Nephron progenitor cell (in vitro differentiated cells): ENCODE results near the gene ANGPTL3.
"Not testable (repeated sequence)": the region's sequence is repeated elsewhere in the genome, so short reads cannot be mapped to it uniquely, and the experiment has no call there.

ENCODE experiments used
- DNase-seq: peaks from one replicate; pipeline ENCODE4 v3.0.0; 2021
- H3K27ac Mint-ChIP-seq: 2 replicates; pipeline ENCODE4 v1.8.0; 2021; ENCODE audit warnings: mild to moderate bottlenecking, moderate library complexity, mixed read lengths
- H3K27me3 Mint-ChIP-seq: 2 replicates; pipeline ENCODE4 v1.8.0; 2021; ENCODE audit warnings: mild to moderate bottlenecking, low read depth, mixed read lengths; ENCODE audit not compliant: poor library complexity
- H3K36me3 Mint-ChIP-seq: 2 replicates; pipeline ENCODE4 v1.8.0; 2021; ENCODE audit warnings: low read depth, mixed read lengths
- H3K4me1 Mint-ChIP-seq: 2 replicates; pipeline ENCODE4 v1.8.0; 2021; ENCODE audit warnings: mixed read lengths
- H3K4me3 Mint-ChIP-seq: 2 replicates; pipeline ENCODE4 v1.8.0; 2021; ENCODE audit warnings: mild to moderate bottlenecking, moderate library complexity, mixed read lengths
- H3K9me3 Mint-ChIP-seq: 2 replicates; pipeline ENCODE4 v1.8.0; 2021; ENCODE audit warnings: mild to moderate bottlenecking, moderate library complexity, mixed read lengths
- TF ChIP-seq, protein P1 (sequence below): fragments of 200-600 bp; sonication (generic); IDR thresholded peaks from 2 replicates; pipeline ENCODE4 v1.5.0; 2021; ENCODE audit warnings: antibody characterized with exemption

Gene ANGPTL3, protein sequence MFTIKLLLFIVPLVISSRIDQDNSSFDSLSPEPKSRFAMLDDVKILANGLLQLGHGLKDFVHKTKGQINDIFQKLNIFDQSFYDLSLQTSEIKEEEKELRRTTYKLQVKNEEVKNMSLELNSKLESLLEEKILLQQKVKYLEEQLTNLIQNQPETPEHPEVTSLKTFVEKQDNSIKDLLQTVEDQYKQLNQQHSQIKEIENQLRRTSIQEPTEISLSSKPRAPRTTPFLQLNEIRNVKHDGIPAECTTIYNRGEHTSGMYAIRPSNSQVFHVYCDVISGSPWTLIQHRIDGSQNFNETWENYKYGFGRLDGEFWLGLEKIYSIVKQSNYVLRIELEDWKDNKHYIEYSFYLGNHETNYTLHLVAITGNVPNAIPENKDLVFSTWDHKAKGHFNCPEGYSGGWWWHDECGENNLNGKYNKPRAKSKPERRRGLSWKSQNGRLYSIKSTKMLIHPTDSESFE

GRCh38 chr1:62597281-62597680 is at the start of gene ANGPTL3:
ANGPTL3 (plus strand) TSS chr1:62597520; CDS start chr1:62597567, 47 bp downstream.
- H3K9me3 Mint-ChIP-seq = no peaks in the 10 kb centered on the region
- H3K4me3 Mint-ChIP-seq = no peak within 1 kb of the TSS

DNA sequence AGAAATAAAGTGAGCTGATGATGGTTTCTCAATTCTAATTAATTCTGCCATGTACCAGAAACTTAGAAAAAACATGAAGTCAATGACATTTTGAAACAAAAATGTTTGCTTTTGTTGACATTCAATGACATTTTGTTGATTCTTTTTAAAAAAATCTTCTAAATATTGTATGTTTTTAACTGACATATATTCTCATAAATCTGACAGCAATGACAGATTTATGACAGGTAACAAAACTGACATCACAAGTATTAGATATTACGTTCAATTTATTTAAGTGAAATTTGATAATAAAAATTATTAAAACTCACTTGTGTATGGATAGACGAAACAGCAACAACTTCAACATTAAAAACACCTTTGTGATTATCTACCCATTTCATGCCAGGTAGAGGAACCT is 36.0 kb upstream of the ANGPTL3 start:
- TF ChIP-seq, protein P1, sequence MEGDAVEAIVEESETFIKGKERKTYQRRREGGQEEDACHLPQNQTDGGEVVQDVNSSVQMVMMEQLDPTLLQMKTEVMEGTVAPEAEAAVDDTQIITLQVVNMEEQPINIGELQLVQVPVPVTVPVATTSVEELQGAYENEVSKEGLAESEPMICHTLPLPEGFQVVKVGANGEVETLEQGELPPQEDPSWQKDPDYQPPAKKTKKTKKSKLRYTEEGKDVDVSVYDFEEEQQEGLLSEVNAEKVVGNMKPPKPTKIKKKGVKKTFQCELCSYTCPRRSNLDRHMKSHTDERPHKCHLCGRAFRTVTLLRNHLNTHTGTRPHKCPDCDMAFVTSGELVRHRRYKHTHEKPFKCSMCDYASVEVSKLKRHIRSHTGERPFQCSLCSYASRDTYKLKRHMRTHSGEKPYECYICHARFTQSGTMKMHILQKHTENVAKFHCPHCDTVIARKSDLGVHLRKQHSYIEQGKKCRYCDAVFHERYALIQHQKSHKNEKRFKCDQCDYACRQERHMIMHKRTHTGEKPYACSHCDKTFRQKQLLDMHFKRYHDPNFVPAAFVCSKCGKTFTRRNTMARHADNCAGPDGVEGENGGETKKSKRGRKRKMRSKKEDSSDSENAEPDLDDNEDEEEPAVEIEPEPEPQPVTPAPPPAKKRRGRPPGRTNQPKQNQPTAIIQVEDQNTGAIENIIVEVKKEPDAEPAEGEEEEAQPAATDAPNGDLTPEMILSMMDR = no peak
- Mint-ChIP-seq H3K27ac (no peak overlapping the region), H3K27me3 (no peaks in the 10 kb centered on the region), H3K4me3 (no peak overlapping the region), H3K9me3 (peaks cover 21% of the 10 kb centered on the region), H3K36me3 (peaks cover 62% of the 10 kb centered on the region), H3K4me1 (no peaks in the 10 kb centered on the region)
- DNase-seq = no peak

More at GRCh38 chr1:62597281-62597680, at the start of gene ANGPTL3:
- no peak for DNase-seq
- TF ChIP-seq, protein P1 = no peak
- Mint-ChIP-seq H3K4me1 (no peaks in the 10 kb centered on the region), H3K27me3 (no peaks in the 10 kb centered on the region), H3K36me3 (peaks cover 5% of the 10 kb centered on the region), H3K27ac (no peak within 1 kb of the TSS)

DNA sequence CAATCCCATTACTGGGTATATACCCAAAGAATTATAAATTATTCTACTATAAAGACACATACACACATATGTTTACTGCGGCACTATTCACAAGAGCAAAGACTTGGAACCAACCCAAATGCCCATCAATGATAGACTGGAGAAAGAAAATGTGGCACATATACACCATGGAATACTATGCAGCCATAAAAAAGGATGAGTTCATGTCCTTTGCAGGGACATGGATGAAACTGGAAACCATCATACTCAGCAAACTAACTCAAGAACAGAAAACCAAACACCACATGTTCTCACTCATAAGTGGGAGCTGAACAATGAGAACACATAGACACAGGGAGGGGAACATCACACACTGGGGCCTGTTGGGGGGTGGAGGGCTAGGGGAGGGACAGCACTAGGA is 30.1 kb upstream of the ANGPTL3 start:
- H3K36me3 Mint-ChIP-seq = peaks cover 96% of the 10 kb centered on the region
- H3K27ac Mint-ChIP-seq, H3K4me1 Mint-ChIP-seq, DNase-seq, H3K27me3 Mint-ChIP-seq, H3K4me3 Mint-ChIP-seq: not testable (repeated sequence)
- peaks cover 69% of the 10 kb centered on the region for H3K9me3 Mint-ChIP-seq

- Mint-ChIP-seq H3K9me3 (peaks cover 77% of the 10 kb centered on the region), H3K36me3 (peaks cover 100% of the 10 kb centered on the region)
- not testable (repeated sequence) for H3K4me1 Mint-ChIP-seq, DNase-seq, H3K4me3 Mint-ChIP-seq, H3K27ac Mint-ChIP-seq, H3K27me3 Mint-ChIP-seq
Observed at GRCh38 chr1:62567926-62568325, 29.4 kb upstream of the ANGPTL3 start.

- H3K27me3 Mint-ChIP-seq, H3K4me1 Mint-ChIP-seq, DNase-seq, H3K27ac Mint-ChIP-seq, H3K4me3 Mint-ChIP-seq: not testable (repeated sequence)
- H3K9me3 Mint-ChIP-seq = peaks cover 56% of the 10 kb centered on the region
- peaks cover 92% of the 10 kb centered on the region for H3K36me3 Mint-ChIP-seq
Observed at GRCh38 chr1:62571517-62571916, 25.8 kb upstream of the ANGPTL3 start.

DNA sequence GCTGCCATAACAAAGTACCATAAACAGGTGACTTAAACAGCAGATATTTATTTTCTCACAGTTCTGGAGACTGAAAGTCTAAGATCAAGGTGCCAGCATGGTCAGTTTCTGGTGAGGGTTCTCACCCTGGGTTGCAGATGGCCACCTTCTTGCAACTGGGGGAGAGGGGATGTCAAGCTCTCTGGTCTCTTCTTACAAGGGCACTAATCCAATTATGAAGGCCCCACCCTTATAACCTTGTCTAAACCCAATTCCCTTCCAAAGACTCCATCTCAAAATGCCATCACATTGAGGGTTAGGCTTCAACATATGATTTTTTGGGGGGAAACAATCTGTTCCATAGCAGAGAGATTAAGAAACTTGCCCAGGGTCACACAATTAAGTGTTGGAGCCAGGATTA is 24.8 kb upstream of the ANGPTL3 start:
- peaks cover 82% of the 10 kb centered on the region for H3K36me3 Mint-ChIP-seq
- peaks cover 46% of the 10 kb centered on the region for H3K9me3 Mint-ChIP-seq
- H3K4me1 Mint-ChIP-seq = no peaks in the 10 kb centered on the region
- no peak overlapping the region for H3K4me3 Mint-ChIP-seq
- DNase-seq = no peak
- no peaks in the 10 kb centered on the region for H3K27me3 Mint-ChIP-seq
- no peak overlapping the region for H3K27ac Mint-ChIP-seq
- TF ChIP-seq, protein P1 = no peak

- H3K36me3 Mint-ChIP-seq = peaks cover 78% of the 10 kb centered on the region
- H3K27me3 Mint-ChIP-seq = no peaks in the 10 kb centered on the region
- no peak for DNase-seq
- no peak overlapping the region for H3K4me3 Mint-ChIP-seq
- peaks cover 39% of the 10 kb centered on the region for H3K9me3 Mint-ChIP-seq
- H3K27ac Mint-ChIP-seq = no peak overlapping the region
- H3K4me1 Mint-ChIP-seq = no peaks in the 10 kb centered on the region
- TF ChIP-seq, protein P1 = no peak
Observed at GRCh38 chr1:62573675-62574074, 23.6 kb upstream of the ANGPTL3 start.
